IMR-90 (cell line): ENCODE measurements around the gene ARPC4. TPM values are rescaled to one million over a fixed set of nuclear protein-coding genes. Genes with fewer than 3 reads are reported as not detected.

Experiments
- ATAC-seq: fragments of 200-7000 bp; cut with Tn5 transposase; 2 replicates; pipeline ENCODE4 v1.9.1; 2020; ENCODE audit warnings: low read depth, mild to moderate bottlenecking, moderate library complexity
- BruUV-seq: library from RNA; stranded (reverse); fragments of 400-500 nt; replicated peaks from 2 replicates; lab custom pipeline; 2021; lab: Mats Ljungman, UMichigan
- CTCF ChIA-PET: fragments of 300-600 bp; formaldehyde crosslinking; extraction: SDS; loops from one replicate; lab custom pipeline; 2021; ENCODE audit warnings: antibody characterized with exemption; lab: Yijun Ruan, JAX
- POLR2A ChIA-PET: fragments of 300-600 bp; sonication (Branson Sonifier 250); formaldehyde crosslinking; loops from one replicate; lab custom pipeline; 2022; ENCODE audit warnings: antibody characterized with exemption; ENCODE audit not compliant: unreplicated experiment; lab: Charles Lee
- DNase-seq: peaks from one replicate; pipeline ENCODE4 v3.0.0; 2013
- H2AFZ ChIP-seq: replicated peaks from 2 replicates; pipeline ENCODE3; 2013; ENCODE audit warnings: low read length, mild to moderate bottlenecking; ENCODE audit not compliant: poor library complexity
- H2AK5ac ChIP-seq: 2 replicates; pipeline ENCODE4 v1.6.1; 2013; ENCODE audit warnings: low read depth, low read length, inconsistent platforms
- H2AK9ac ChIP-seq: replicated peaks from 2 replicates; pipeline ENCODE3; 2013; ENCODE audit warnings: mild to moderate bottlenecking, low read depth, low read length, moderate library complexity; ENCODE audit not compliant: poor library complexity
- H2BK120ac ChIP-seq: 2 replicates; pipeline ENCODE4 v1.6.1; 2013; ENCODE audit warnings: low read depth, low read length, inconsistent platforms
- H2BK15ac ChIP-seq: 3 replicates; pipeline ENCODE4 v1.6.1; 2013; ENCODE audit warnings: low read depth, low read length, inconsistent platforms
- H2BK20ac ChIP-seq: 2 replicates; pipeline ENCODE4 v1.6.1; 2013; ENCODE audit warnings: low read depth, mild to moderate bottlenecking, inconsistent platforms, low read length, moderate library complexity
- H2BK5ac ChIP-seq: 2 replicates; pipeline ENCODE4 v1.6.1; 2013; ENCODE audit warnings: mild to moderate bottlenecking, low read depth, low read length, inconsistent platforms; ENCODE audit not compliant: poor library complexity, severe bottlenecking
- H3K14ac ChIP-seq: replicated peaks from 2 replicates; pipeline ENCODE4 v1.6.1; 2013; ENCODE audit warnings: low read depth, low read length, inconsistent platforms
- H3K18ac ChIP-seq: 2 replicates; pipeline ENCODE4 v1.6.1; 2013; ENCODE audit warnings: low read depth, low read length, control low read depth
- H3K23ac ChIP-seq: 2 replicates; pipeline ENCODE4 v1.6.1; 2013; ENCODE audit warnings: low read depth, low read length, inconsistent platforms
- H3K27ac ChIP-seq: 2 replicates; pipeline ENCODE4 v1.5.1; 2013; ENCODE audit warnings: mild to moderate bottlenecking, control low read depth, low read length; ENCODE audit not compliant: insufficient read depth
- H3K27me3 ChIP-seq: 2 replicates; pipeline ENCODE4 v1.6.1; 2013; ENCODE audit warnings: low read length; ENCODE audit not compliant: control insufficient read depth, insufficient read depth
- H3K36me3 ChIP-seq: 2 replicates; pipeline ENCODE4 v1.6.1; 2013; ENCODE audit warnings: low read length, mixed read lengths; ENCODE audit not compliant: control insufficient read depth, insufficient read depth
- H3K4ac ChIP-seq: 2 replicates; pipeline ENCODE4 v1.6.1; 2013; ENCODE audit warnings: low read depth, low read length, inconsistent platforms
- H3K4me1 ChIP-seq: 2 replicates; pipeline ENCODE4 v1.6.1; 2013; ENCODE audit warnings: low read length, mixed read lengths; ENCODE audit not compliant: control insufficient read depth, insufficient read depth
- H3K4me2 ChIP-seq: 2 replicates; pipeline ENCODE4 v1.6.1; 2013; ENCODE audit warnings: low read depth, mild to moderate bottlenecking, control low read depth, low read length, moderate library complexity
- H3K4me3 ChIP-seq: 2 replicates; pipeline ENCODE4 v1.5.1; 2013; ENCODE audit warnings: low read depth, mild to moderate bottlenecking, control low read depth, low read length, moderate library complexity; ENCODE audit not compliant: insufficient read depth
- H3K56ac ChIP-seq: 2 replicates; pipeline ENCODE4 v1.6.1; 2013; ENCODE audit warnings: low read length, inconsistent platforms; ENCODE audit not compliant: insufficient read depth; ENCODE audit errors: extremely low read depth
- H3K79me1 ChIP-seq, 2 experiments: 2 replicates each; pipeline ENCODE4 v1.6.1; 2013; ENCODE audit warnings: low read length in 2 of 2, inconsistent platforms in 1 of 2, low read depth in 1 of 2
- H3K9ac ChIP-seq: 2 replicates; pipeline ENCODE4 v1.6.1; 2013; ENCODE audit warnings: low read depth, low read length, control low read depth
- H3K9me1 ChIP-seq: 2 replicates; pipeline ENCODE4 v1.6.1; 2013; ENCODE audit warnings: low read length, inconsistent platforms; ENCODE audit not compliant: insufficient read depth
- H3K9me3 ChIP-seq: 2 replicates; pipeline ENCODE4 v1.6.1; 2013; ENCODE audit warnings: low read length; ENCODE audit not compliant: control insufficient read depth, insufficient read depth
- H4K20me1 ChIP-seq: 2 replicates; pipeline ENCODE4 v1.6.1; 2013; ENCODE audit warnings: low read length, inconsistent platforms; ENCODE audit not compliant: insufficient read depth
- H4K5ac ChIP-seq: 2 replicates; pipeline ENCODE4 v1.6.1; 2013; ENCODE audit warnings: mild to moderate bottlenecking, low read depth, low read length, control low read depth
- H4K8ac ChIP-seq, 2 experiments: 2 replicates each; pipeline ENCODE4 v1.6.1; 2013; ENCODE audit warnings: low read depth in 2 of 2, low read length in 2 of 2, control low read depth in 1 of 2, inconsistent platforms in 1 of 2
- H4K91ac ChIP-seq: 2 replicates; pipeline ENCODE4 v1.6.1; 2013; ENCODE audit warnings: low read depth, low read length, inconsistent platforms; ENCODE audit not compliant: insufficient read depth
- BHLHE40 ChIP-seq: fragments of 150-350 bp; IDR thresholded peaks from 2 replicates; pipeline ENCODE4 v1.6.1; 2016; ENCODE audit warnings: mild to moderate bottlenecking, low read depth, low read length
- CEBPB ChIP-seq: IDR thresholded peaks from 2 replicates; pipeline ENCODE4 v1.6.1; 2012; ENCODE audit warnings: low read depth, low read length, improper control_type of control experiment
- CHD1 ChIP-seq: IDR thresholded peaks from 2 replicates; pipeline ENCODE4 v1.6.1; 2012; ENCODE audit warnings: low read depth, low read length, improper control_type of control experiment
- CTCF ChIP-seq: conservative IDR thresholded peaks from 2 replicates; pipeline ENCODE4 v1.5.1; 2012; ENCODE audit warnings: mild to moderate bottlenecking, low read depth, low read length, improper control_type of control experiment
- ELK1 ChIP-seq: fragments of 150-350 bp; IDR thresholded peaks from 2 replicates; pipeline ENCODE4 v1.6.1; 2016; ENCODE audit warnings: low read depth, mild to moderate bottlenecking, low read length, moderate library complexity, borderline replicate concordance
- FOS ChIP-seq: fragments of 150-350 bp; IDR thresholded peaks from 2 replicates; pipeline ENCODE4 v1.6.1; 2016; ENCODE audit warnings: low read depth, low read length
- MAFK ChIP-seq: IDR thresholded peaks from 2 replicates; pipeline ENCODE4 v1.6.1; 2012; ENCODE audit warnings: low read depth, low read length, improper control_type of control experiment
- MAZ ChIP-seq: IDR thresholded peaks from 2 replicates; pipeline ENCODE4 v1.6.1; 2012; ENCODE audit warnings: low read depth, mild to moderate bottlenecking, low read length, improper control_type of control experiment, moderate library complexity, borderline replicate concordance
- MXI1 ChIP-seq: IDR thresholded peaks from 2 replicates; pipeline ENCODE4 v1.6.1; 2012; ENCODE audit warnings: low read depth, mild to moderate bottlenecking, low read length, moderate library complexity, borderline replicate concordance
- NFE2L2 ChIP-seq: fragments of 150-350 bp; IDR thresholded peaks from 2 replicates; pipeline ENCODE4 v1.6.1; 2016; ENCODE audit warnings: low read depth, mild to moderate bottlenecking, low read length
- POLR2A ChIP-seq: IDR thresholded peaks from 2 replicates; pipeline ENCODE4 v1.6.1; 2012; ENCODE audit warnings: mild to moderate bottlenecking, low read depth, low read length
- RAD21 ChIP-seq: IDR thresholded peaks from 2 replicates; pipeline ENCODE4 v1.6.1; 2012; ENCODE audit warnings: low read length, improper control_type of control experiment
- RCOR1 ChIP-seq: IDR thresholded peaks from 2 replicates; pipeline ENCODE4 v1.6.1; 2012; ENCODE audit warnings: mild to moderate bottlenecking, low read length, improper control_type of control experiment; ENCODE audit not compliant: insufficient replicate concordance
- RFX5 ChIP-seq: IDR thresholded peaks from 2 replicates; pipeline ENCODE4 v1.8.0; 2012; ENCODE audit warnings: low read depth, mild to moderate bottlenecking, low read length, moderate library complexity
- SMC3 ChIP-seq: fragments of 150-350 bp; IDR thresholded peaks from 2 replicates; pipeline ENCODE4 v1.6.1; 2016; ENCODE audit warnings: low read depth, mild to moderate bottlenecking, antibody characterized with exemption, low read length, moderate library complexity
- USF2 ChIP-seq: fragments of 150-350 bp; IDR thresholded peaks from 2 replicates; pipeline ENCODE4 v1.6.1; 2017; ENCODE audit warnings: mild to moderate bottlenecking, antibody characterized with exemption, low read length, low read depth
- WGBS, 2 experiments: methylation state at CpG; one replicate each; pipeline versions ENCODE4 v1.1.5 to v1.1.7; 2013; ENCODE audit warnings: missing lambda C conversion rate in 2 of 2; ENCODE audit not compliant: insufficient read length in 1 of 2; ENCODE audit errors: extremely low coverage in 2 of 2; 5-methylcytosine and 5-hydroxymethylcytosine counted together
- dilution Hi-C: fragments of 300-500 bp; cut with HindIII; formaldehyde crosslinking; loops from one replicate; pipeline ENCODE4 v1.14.3; 2018; ENCODE audit warnings: low sequenced_read_pairs; ENCODE audit not compliant: unreplicated experiment
- in situ Hi-C: fragments of 300-500 bp; cut with MboI; formaldehyde crosslinking; loops from 3 replicates; pipeline ENCODE4 v1.14.3; 2019; ENCODE audit warnings: low sequenced_read_pairs, inconsistent platforms, mixed read lengths
- intact Hi-C: fragments of 100-400 bp; cut with micrococcal nuclease; formaldehyde crosslinking; loops from 2 replicates; pipeline ENCODE4 v1.10.0; 2022
- polyA plus RNA-seq, 3 experiments: library from polyadenylated mRNA; depleted of rRNA; stranded (reverse); fragments of >200 nt; gene quantifications; 2 replicates each; pipeline ENCODE4 v1.2.3, GENCODE V29; 2012; ENCODE audit warnings: low replicate concordance in 1 of 3
- total RNA-seq: library from RNA; depleted of rRNA; stranded (reverse); fragments of >200 nt; gene quantifications from 2 replicates; pipeline ENCODE4 v1.2.3, GENCODE V29; 2012

The ARPC4 gene
- total and polyA plus RNA-seq, 2 of the 4 experiments (the other 2 are of a cell fraction): 188 to 383 TPM

- peak; percentile 55 for DNase-seq
- Histone ChIP-seq H3K9me3 (no peaks in the 10 kb centered on the region), H4K20me1 (0 out of 2 replicates have a peak, but pooled peaks cover 1% of the 10 kb centered on the region), H4K91ac (no peak overlapping the region), H3K23ac (no peak overlapping the region), H3K36me3 (peaks cover 45% of the 10 kb centered on the region), H3K4ac (no peak overlapping the region), H4K8ac (no peak overlapping the region), H3K27me3 (no peaks in the 10 kb centered on the region), H3K18ac (no peak overlapping the region), H2AFZ (no peak overlapping the region), H3K9me1 (peaks cover 15% of the 10 kb centered on the region), H3K56ac (no peak overlapping the region), H2AK9ac (peak overlapping the region; percentile 55), H3K4me3 (no peak overlapping the region), H3K4me1 (peaks cover 9% of the 10 kb centered on the region), H3K14ac (no peak overlapping the region), H2BK20ac (no peak overlapping the region), H4K5ac (no peak overlapping the region), H2BK5ac (no peak overlapping the region), H2BK15ac (no peak overlapping the region), H3K9ac (no peak overlapping the region), H2AK5ac (no peak overlapping the region), H3K27ac (no peak overlapping the region), H3K4me2 (no peak overlapping the region), H2BK120ac (no peak overlapping the region), H3K79me1 (peaks cover 26 to 29% of the 10 kb centered on the region in 2 experiments)
- ChIA-PET CTCF (no interaction called here), POLR2A (no interaction called here)
- BruUV-seq: no TSS peak
- 90% methylated on average over 3 of the region's 6 CpGs; no CpG with 5 or more reads in 1 of the 2 experiments for WGBS, 2 experiments
- in situ Hi-C loops (no loop called here), intact Hi-C loops (no loop called here), dilution Hi-C loops (no loop called here)
- TF ChIP-seq USF2 (no peak), SMC3 (no peak), CHD1 (no peak), MXI1 (no peak), MAZ (no peak), ELK1 (no peak), CTCF (no peak), NFE2L2 (no peak), RAD21 (no peak), FOS (no peak), BHLHE40 (no peak), POLR2A (no peak), MAFK (no peak), RCOR1 (no peak), CEBPB (no peak), RFX5 (no peak)
- no peak for ATAC-seq
Measured at GRCh38 chr3:9787714-9788113, 5.2 kb upstream of the ARPC4 start.
